ENCODE data around the gene EXOSC5.
"Not testable (repeated sequence)": the region's sequence is repeated elsewhere in the genome, so short reads cannot be mapped to it uniquely, and the experiment has no call there.

GRCh38 chr19:41408846-41409245 is 11.7 kb upstream of the EXOSC5 start:
- TF ChIP-seq, protein P1, sequence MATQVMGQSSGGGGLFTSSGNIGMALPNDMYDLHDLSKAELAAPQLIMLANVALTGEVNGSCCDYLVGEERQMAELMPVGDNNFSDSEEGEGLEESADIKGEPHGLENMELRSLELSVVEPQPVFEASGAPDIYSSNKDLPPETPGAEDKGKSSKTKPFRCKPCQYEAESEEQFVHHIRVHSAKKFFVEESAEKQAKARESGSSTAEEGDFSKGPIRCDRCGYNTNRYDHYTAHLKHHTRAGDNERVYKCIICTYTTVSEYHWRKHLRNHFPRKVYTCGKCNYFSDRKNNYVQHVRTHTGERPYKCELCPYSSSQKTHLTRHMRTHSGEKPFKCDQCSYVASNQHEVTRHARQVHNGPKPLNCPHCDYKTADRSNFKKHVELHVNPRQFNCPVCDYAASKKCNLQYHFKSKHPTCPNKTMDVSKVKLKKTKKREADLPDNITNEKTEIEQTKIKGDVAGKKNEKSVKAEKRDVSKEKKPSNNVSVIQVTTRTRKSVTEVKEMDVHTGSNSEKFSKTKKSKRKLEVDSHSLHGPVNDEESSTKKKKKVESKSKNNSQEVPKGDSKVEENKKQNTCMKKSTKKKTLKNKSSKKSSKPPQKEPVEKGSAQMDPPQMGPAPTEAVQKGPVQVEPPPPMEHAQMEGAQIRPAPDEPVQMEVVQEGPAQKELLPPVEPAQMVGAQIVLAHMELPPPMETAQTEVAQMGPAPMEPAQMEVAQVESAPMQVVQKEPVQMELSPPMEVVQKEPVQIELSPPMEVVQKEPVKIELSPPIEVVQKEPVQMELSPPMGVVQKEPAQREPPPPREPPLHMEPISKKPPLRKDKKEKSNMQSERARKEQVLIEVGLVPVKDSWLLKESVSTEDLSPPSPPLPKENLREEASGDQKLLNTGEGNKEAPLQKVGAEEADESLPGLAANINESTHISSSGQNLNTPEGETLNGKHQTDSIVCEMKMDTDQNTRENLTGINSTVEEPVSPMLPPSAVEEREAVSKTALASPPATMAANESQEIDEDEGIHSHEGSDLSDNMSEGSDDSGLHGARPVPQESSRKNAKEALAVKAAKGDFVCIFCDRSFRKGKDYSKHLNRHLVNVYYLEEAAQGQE (IDR thresholded peaks at IDR 0.05; ENCODE audit: borderline replicate concordance): not testable (repeated sequence)
- TF ChIP-seq CTCF (IDR thresholded peaks at IDR 0.05; ENCODE audit: poor library complexity, severe bottlenecking); SMC3 (conservative IDR thresholded peaks at IDR 0.05; ENCODE audit: poor library complexity); TAF1 (IDR thresholded peaks at IDR 0.05; ENCODE audit: low read depth): not testable (repeated sequence)
